HepG2 (cell line): ENCODE results near the gene GALNT18.

Experiments used
- ATF6 ChIP-seq: sonication (generic); formaldehyde crosslinking; conservative IDR thresholded peaks from 2 replicates; pipeline ENCODE4 v1.4.0; 2020; ENCODE audit warnings: missing genetic modification reagents
- E2F5 ChIP-seq: sonication (generic); formaldehyde crosslinking; conservative IDR thresholded peaks from 2 replicates; pipeline ENCODE4 v1.4.0; 2020; ENCODE audit warnings: missing genetic modification reagents
- FUBP1 ChIP-seq: sonication (generic); formaldehyde crosslinking; IDR thresholded peaks from 2 replicates; pipeline ENCODE4 v1.5.1; 2020; ENCODE audit warnings: missing genetic modification reagents, mild to moderate bottlenecking, borderline replicate concordance
- MED13 ChIP-seq: sonication (generic); formaldehyde crosslinking; IDR thresholded peaks from 2 replicates; pipeline ENCODE4 v1.5.0; 2020; ENCODE audit warnings: missing genetic modification reagents
- POGK ChIP-seq: sonication (generic); formaldehyde crosslinking; conservative IDR thresholded peaks from 2 replicates; pipeline ENCODE4 v1.8.0; 2022; ENCODE audit warnings: mild to moderate bottlenecking, moderate library complexity, missing genetic modification reagents
- POLR2A ChIP-seq, 2 experiments: IDR thresholded peaks; 2 replicates each; pipeline ENCODE4 v1.6.1; 2011; ENCODE audit warnings: low read depth in 2 of 2, low read length in 2 of 2, mild to moderate bottlenecking in 1 of 2, moderate library complexity in 1 of 2; ENCODE audit not compliant: insufficient read depth in 1 of 2
- RBM22 ChIP-seq: fragments of 200-400 bp; formaldehyde crosslinking; optimal IDR thresholded peaks from 2 replicates; pipeline ENCODE3; 2017; ENCODE audit warnings: mild to moderate bottlenecking, low read length, moderate library complexity
- RELA ChIP-seq: sonication (generic); formaldehyde crosslinking; IDR thresholded peaks from 2 replicates; pipeline ENCODE4 v1.4.0; 2020; ENCODE audit warnings: missing genetic modification reagents
- SMYD3 ChIP-seq: sonication (generic); formaldehyde crosslinking; IDR thresholded peaks from 2 replicates; pipeline ENCODE4 v1.8.1; 2023; ENCODE audit warnings: mild to moderate bottlenecking, missing genetic modification reagents
- ZMYM4 ChIP-seq: sonication (generic); formaldehyde crosslinking; IDR thresholded peaks from 2 replicates; pipeline ENCODE4 v1.8.1; 2023; ENCODE audit warnings: mild to moderate bottlenecking, missing genetic modification reagents
- ZNF737 ChIP-seq: sonication (generic); formaldehyde crosslinking; IDR thresholded peaks from 2 replicates; pipeline ENCODE4 v1.5.0; 2020; ENCODE audit warnings: missing genetic modification reagents, mild to moderate bottlenecking, borderline replicate concordance
- ZUFSP ChIP-seq: sonication (generic); formaldehyde crosslinking; IDR thresholded peaks from 2 replicates; pipeline ENCODE4 v1.9.0; 2021; ENCODE audit warnings: missing genetic modification reagents, mild to moderate bottlenecking, borderline replicate concordance

- no peak for TF ChIP-seq ZMYM4
- no peak for TF ChIP-seq E2F5
- no peak for TF ChIP-seq SMYD3 (CRISPR knock-in tag)
- no peak for TF ChIP-seq FUBP1
- no peak for TF ChIP-seq ZNF737 (CRISPR knock-in tag)
- TF ChIP-seq POGK (CRISPR knock-in tag) = no peak
- TF ChIP-seq POLR2A (IDR thresholded peaks at IDR 0.05; ENCODE audit: insufficient read depth in 1 of 2, low read depth in 2 of 2, low read length in 2 of 2) = no peak
- no peak for TF ChIP-seq RBM22
- TF ChIP-seq MED13 (CRISPR knock-in tag) = no peak
- TF ChIP-seq RELA = no peak
- TF ChIP-seq ZUFSP (CRISPR knock-in tag) = no peak
- no peak for TF ChIP-seq ATF6 (CRISPR knock-in tag)
These were observed 214.6 kb downstream of the GALNT18 start for GRCh38 chr11:11407065-11407762.
